Esophagus (tissue), 2 donors: ENCODE data around the gene GLCE. TPM values are rescaled to one million over a fixed set of nuclear protein-coding genes. Genes with fewer than 3 reads are reported as not detected.
A peak's percentile ranks its signal among the peaks of the same experiment; 100 is the strongest.

Experiments
- H3K27ac ChIP-seq, 2 donors: one replicate each; pipeline ENCODE4 v1.5.1; 2013; ENCODE audit warnings: low read depth in 2 of 2, mild to moderate bottlenecking in 2 of 2, inconsistent platforms in 1 of 2, low read length in 1 of 2, moderate library complexity in 1 of 2
- H3K27me3 ChIP-seq, 2 donors: one replicate each; pipeline ENCODE4 v1.6.1; 2013; ENCODE audit warnings: low read length in 2 of 2, control low read depth in 1 of 2, mild to moderate bottlenecking in 1 of 2; ENCODE audit not compliant: insufficient read depth in 2 of 2, control insufficient read depth in 1 of 2
- H3K36me3 ChIP-seq, 2 donors: one replicate each; pipeline ENCODE4 v1.6.1; 2013; ENCODE audit warnings: low read length in 1 of 2; ENCODE audit not compliant: control insufficient read depth in 2 of 2, insufficient read depth in 2 of 2
- H3K4me1 ChIP-seq, 2 donors: one replicate each; pipeline ENCODE4 v1.6.1; 2013; ENCODE audit warnings: low read length in 1 of 2; ENCODE audit not compliant: control insufficient read depth in 2 of 2, insufficient read depth in 2 of 2
- H3K4me3 ChIP-seq, 2 donors: one replicate each; pipeline ENCODE4 v1.5.1; 2013; ENCODE audit warnings: low read length in 2 of 2, mild to moderate bottlenecking in 2 of 2, low read depth in 1 of 2, moderate library complexity in 1 of 2
- H3K9me3 ChIP-seq, 2 donors: one replicate each; pipeline ENCODE4 v1.6.1; 2013; ENCODE audit warnings: mild to moderate bottlenecking in 2 of 2, low read depth in 1 of 2, low read length in 1 of 2, moderate library complexity in 1 of 2; ENCODE audit not compliant: control insufficient read depth in 2 of 2, insufficient read depth in 1 of 2
- WGBS, 2 donors: extraction: QIAGEN DNeasy Blood & Tissue Kit; methylation state at CpG; one replicate each; pipeline ENCODE4 v1.1.7; 2013; 5-methylcytosine and 5-hydroxymethylcytosine counted together
- polyA plus RNA-seq, 2 donors: library from polyadenylated mRNA; stranded (reverse); fragments of 200-250 nt; gene quantifications; one replicate each; pipeline ENCODE4 v1.2.3, GENCODE V29; 2013
- donor health status: healthy with polysubstance abuse.
- donor health status: Bipolar disorder and iron deficiency.

Gene GLCE
- polyA plus RNA-seq, 2 donors = 9.9 to 13.0 TPM

DNA sequence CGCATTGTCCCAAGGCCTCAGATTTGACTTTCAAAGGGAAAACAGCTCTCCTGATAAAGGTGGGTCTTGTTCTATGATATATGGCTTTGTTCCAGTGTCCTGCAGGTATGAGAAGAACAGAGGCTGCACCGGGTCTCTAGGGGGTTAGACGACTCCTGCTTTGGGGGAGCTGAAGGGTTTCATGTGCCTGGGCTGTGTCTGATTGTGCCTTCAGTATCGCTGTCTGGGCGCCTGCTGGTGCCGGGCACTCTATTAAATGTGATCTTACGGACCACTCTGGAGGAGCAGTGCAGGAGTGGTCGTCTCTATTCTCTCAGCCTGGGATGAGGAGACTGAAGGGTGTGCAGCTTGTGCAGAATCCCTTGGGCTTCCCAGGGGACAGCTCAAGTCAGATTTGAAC is 154.3 kb downstream of the GLCE start:
- Histone ChIP-seq H3K4me1 (no peaks in the 10 kb centered on the region), H3K4me3 (no peak overlapping the region), H3K27me3 (no peaks in the 10 kb centered on the region), H3K36me3 (no peaks in the 10 kb centered on the region), H3K27ac (no peak overlapping the region), H3K9me3 (no peaks in the 10 kb centered on the region)
- WGBS, 2 donors = 87 to 90% methylated on average over 8 of the region's 8 CpGs

DNA sequence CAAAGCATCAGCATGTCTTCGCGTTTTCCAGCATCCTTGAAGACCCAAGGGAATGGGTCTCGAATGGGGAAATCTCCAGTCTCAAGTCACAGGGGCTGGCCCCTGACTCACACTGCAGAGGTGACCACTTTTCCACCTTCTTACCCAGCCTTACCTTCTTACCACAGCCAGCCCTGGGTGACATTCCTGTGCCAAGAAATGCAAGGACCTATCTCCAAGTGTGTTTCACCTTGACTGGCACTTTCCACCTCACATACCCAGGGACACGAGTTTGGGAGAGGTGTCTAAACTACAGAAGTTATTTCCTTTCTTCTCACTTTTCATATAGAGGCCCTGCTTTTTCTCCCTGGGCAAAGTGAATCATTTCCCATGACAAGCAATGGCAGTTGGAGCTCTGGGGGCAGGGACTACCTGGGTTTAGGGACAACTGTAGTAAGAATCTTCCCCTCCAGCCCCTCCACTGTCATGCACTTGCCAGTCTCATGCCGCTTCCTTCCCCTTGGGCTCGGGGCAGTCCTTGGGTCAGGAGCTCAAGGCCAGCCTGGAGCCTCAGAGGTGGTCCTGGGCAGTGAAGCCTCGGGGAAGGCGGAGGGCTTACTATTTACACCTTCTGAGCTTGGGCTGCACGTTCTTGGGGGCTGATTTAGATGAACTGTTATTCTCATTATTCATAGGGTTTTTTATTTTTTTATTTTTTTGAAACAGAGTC is 155.1 kb downstream of the GLCE start:
- Histone ChIP-seq H3K36me3 (no peaks in the 10 kb centered on the region), H3K9me3 (no peaks in the 10 kb centered on the region), H3K27me3 (no peaks in the 10 kb centered on the region), H3K4me3 (no peak overlapping the region), H3K27ac (no peak overlapping the region), H3K4me1 (no peaks in the 10 kb centered on the region)
- 78 to 82% methylated on average over 9 of the region's 9 CpGs for WGBS, 2 donors

DNA sequence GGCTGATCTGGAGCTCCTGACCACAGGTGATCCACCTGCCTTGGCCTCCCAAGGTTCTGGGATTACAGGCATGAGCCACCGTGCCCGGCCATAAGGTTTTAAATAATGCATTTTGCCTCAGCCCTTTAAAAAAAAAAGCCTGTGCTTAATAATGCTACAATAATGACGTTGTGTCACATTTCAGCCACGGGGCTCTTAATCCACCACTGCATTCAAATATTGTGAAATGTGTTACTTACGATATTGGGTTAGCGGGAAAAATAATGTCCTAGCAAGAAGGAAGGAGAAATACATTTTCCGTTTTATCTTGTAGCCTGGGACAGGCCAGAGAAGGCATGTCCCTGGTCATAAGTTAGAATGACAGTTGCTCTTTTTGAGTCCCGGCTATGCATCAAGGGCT is 155.9 kb downstream of the GLCE start:
- H3K27ac ChIP-seq = no peak overlapping the region
- H3K9me3 ChIP-seq = no peaks in the 10 kb centered on the region
- no peaks in the 10 kb centered on the region for H3K4me1 ChIP-seq
- H3K27me3 ChIP-seq = no peaks in the 10 kb centered on the region
- 69 to 77% methylated on average over 8 of the region's 8 CpGs for WGBS, 2 donors
- no peaks in the 10 kb centered on the region for H3K36me3 ChIP-seq
- H3K4me3 ChIP-seq = no peak overlapping the region

DNA sequence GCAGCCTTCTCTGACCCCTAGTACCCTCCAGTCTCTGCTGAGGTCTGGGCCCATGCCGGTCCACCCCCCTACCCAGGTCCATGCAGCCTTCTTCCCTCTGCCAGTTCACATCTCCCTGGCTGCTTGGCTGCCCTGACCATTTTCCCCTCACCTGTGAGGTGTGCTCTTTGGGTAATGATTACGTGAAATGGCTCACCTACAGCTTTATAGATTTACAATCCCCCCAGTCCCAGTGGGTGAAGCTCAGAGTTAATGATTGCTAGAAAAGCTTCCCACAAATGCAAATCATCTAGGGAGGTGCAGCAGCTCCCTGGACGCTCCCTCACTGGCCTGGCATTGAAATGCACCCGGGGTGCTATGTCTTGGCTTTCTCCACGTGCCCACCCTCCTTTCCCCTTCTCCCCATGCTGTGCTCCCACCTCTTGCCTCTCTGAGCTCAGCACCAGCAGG is 157.0 kb downstream of the GLCE start:
- Histone ChIP-seq H3K4me1 (no peaks in the 10 kb centered on the region), H3K27ac (no peak overlapping the region), H3K36me3 (no peaks in the 10 kb centered on the region), H3K9me3 (no peaks in the 10 kb centered on the region), H3K4me3 (no peak overlapping the region), H3K27me3 (no peaks in the 10 kb centered on the region)
- 60 to 67% methylated on average over 5 of the region's 5 CpGs for WGBS, 2 donors

DNA sequence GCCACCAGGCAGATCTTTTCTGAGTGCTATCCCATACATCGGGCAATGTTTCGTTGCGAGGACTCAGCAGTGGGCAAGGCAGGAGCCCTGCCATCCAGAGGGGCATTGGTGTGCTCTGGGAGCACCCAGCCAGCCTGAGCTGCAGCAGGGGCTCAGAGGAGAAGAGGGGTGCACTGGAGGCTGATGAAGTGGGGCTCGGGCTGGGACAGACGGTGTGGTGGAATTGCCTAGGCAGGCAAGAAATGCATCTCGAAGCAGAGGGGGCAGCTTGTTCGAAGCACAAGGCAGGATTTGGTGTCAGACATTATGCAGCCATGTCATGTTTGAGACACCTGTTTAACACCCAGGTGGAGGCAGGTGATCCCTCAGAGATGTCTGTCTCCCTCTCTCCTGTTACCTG is 157.6 kb downstream of the GLCE start:
- Histone ChIP-seq H3K27ac (no peak overlapping the region), H3K36me3 (no peaks in the 10 kb centered on the region), H3K4me3 (no peak overlapping the region), H3K27me3 (no peaks in the 10 kb centered on the region), H3K4me1 (no peaks in the 10 kb centered on the region), H3K9me3 (no peaks in the 10 kb centered on the region)
- WGBS, 2 donors = 88 to 90% methylated on average over 7 of the region's 7 CpGs

DNA sequence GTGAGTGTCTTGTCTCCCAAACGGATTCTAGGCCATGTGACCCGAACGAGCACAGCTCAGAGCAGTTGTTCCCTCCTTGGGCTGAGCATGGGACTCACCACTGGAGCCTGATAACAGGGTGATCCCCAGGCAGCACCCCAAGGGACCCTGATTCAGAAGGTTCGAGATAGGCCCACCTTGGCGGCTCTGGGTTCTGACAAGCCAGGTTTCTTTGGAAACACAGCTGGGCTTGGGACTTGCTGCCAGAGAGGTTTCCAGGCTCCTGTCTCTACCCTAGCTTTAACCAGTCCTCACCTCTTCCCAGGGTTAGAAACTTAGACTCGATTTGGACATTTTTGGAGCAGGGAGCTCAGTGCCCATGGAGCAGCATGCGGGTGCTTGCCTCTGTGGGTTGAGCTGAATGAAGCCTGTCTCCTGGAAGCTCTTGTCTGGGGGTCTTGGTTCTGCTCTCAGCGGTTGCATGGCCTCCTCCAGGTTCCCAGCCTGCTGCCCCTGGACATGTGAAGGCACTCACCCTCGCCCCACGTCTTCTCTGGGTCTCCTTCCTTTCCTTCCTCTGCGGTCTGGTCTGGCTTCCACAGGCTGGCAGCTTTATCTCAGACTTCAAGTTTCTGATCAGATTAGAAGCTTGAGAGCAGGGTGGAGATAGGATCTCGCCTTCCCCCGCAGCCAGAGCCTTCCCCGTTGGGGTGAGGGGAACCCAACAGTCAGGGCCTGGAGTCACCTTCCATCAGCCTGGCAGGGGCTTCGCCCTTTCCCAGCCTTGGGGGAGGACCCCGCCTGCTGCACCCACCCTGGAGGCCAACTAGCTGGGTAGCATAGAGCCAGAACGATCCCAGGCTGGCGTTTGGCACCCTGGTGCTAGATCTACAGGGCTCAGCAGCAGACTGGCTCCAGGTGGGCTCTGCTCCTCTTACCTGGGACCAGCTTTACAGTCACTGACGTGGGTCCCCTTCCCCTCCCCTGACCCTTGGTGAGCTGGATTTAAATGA is 159.2 kb downstream of the GLCE start:
- WGBS, 2 donors = 80 to 81% methylated on average over 19 of the region's 19 CpGs
- H3K27ac ChIP-seq = peak overlapping the region in 1 of 2 donors; percentile 7
- H3K4me3 ChIP-seq = no peak overlapping the region
- peaks cover 0 to 2% of the 10 kb centered on the region in 2 donors for H3K4me1 ChIP-seq
- H3K27me3 ChIP-seq = no peaks in the 10 kb centered on the region
- H3K9me3 ChIP-seq = no peaks in the 10 kb centered on the region
- H3K36me3 ChIP-seq = no peaks in the 10 kb centered on the region

DNA sequence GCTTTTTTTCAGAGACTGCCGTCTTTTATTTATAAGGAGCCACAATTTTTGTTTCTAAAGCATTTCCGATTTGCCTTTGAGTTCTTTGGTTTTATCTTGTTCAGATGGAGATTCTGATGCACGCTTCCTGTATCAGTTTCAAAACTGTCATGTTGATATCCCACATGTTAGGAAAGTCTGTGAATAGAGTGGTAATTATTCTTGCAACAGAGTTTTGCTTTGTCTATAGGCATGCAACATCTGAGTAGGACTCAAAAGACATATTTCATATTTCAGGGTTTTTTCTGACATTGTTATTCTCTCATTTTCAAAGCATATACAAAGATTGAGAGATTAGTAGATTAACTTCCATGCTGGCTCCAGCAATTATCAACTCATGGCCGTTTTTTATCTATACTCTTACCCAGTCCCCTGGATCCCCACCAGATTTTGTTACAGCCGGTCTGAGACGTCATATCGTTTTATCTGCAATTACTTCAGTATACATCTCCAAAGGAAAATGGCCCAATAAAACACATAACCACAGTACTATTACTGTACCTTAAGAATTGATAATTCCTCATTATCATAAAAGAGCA is 160.6 kb downstream of the GLCE start:
- peaks cover 0 to 4% of the 10 kb centered on the region in 2 donors for H3K4me1 ChIP-seq
- no peaks in the 10 kb centered on the region for H3K36me3 ChIP-seq
- H3K27me3 ChIP-seq = no peaks in the 10 kb centered on the region
- H3K27ac ChIP-seq = no peak overlapping the region
- no peaks in the 10 kb centered on the region for H3K9me3 ChIP-seq
- no peak overlapping the region for H3K4me3 ChIP-seq
- WGBS, 2 donors = 50 to 53% methylated on average over 7 of the region's 7 CpGs

Other genes starting within 250 kb of the GLCE start
- 1 to 10 TPM; 1.1 to 1.2 TPM for gene SPESP1, start 230.1 kb upstream of the GLCE start, polyA plus RNA-seq
- under 1 TPM; 0.26 to 0.29 TPM for gene NOX5, start 145.9 kb upstream of the GLCE start, polyA plus RNA-seq
- 10 to 100 TPM in 1 of 2 donors, 1 to 10 TPM in 1; 8.5 to 10.5 TPM for gene PAQR5, start 138.3 kb downstream of the GLCE start, polyA plus RNA-seq